ENCODE measurements around the gene NRF1.

- TF ChIP-seq CTCF (IDR thresholded peaks at IDR 0.05) (no peak), EP300 (IDR thresholded peaks at IDR 0.05) (no peak), POLR2A (IDR thresholded peaks at IDR 0.05) (no peak)
These were observed 13.8 kb upstream of the NRF1 start for GRCh38 chr7:129597672-129598071.

All from tibial nerve (tissue), 4 donors.